ENCODE data around the gene CXCR5. TPM values are rescaled to one million over a fixed set of nuclear protein-coding genes. Genes with fewer than 3 reads are reported as not detected.
A peak's percentile ranks its signal among the peaks of the same experiment; 100 is the strongest.

The CXCR5 gene
- total RNA-seq, 2 experiments from 2014 or later = 0.60 to 0.92 TPM

DNA sequence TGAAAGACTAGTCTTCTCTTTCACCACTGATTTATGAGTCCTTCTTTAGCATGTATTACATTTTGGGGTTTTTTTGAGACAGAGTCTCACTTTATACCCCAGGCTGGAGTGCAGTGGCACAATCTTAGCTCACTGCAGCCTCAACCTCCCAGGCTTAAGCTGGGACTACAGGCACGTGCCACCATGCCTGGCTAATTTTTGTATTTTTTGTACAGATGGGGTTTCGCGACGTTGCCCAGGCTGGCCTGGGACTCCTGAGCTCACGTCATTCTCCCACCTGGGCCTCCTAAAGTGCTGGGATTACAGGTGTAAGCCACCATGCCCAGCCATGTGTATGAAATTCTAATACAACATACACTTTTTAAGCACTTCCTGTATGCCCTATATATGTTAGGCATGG lies 26.3 kb upstream of the CXCR5 start:
- intact Hi-C loops (cut with micrococcal nuclease) = no loop called here
- H3K27ac Mint-ChIP-seq = no peak overlapping the region
- CTCF ChIA-PET = no interaction called here
- peaks cover 11% of the 10 kb centered on the region for H3K4me1 Mint-ChIP-seq (ENCODE audit: low read depth)
- no peak overlapping the region for H3K4me3 Mint-ChIP-seq
- POLR2A ChIA-PET = no interaction called here
- DNase-seq = no peak
- no peaks in the 10 kb centered on the region for H3K9me3 Mint-ChIP-seq
- no peaks in the 10 kb centered on the region for H3K36me3 Mint-ChIP-seq (ENCODE audit: low read depth)
- TF ChIP-seq CTCF (IDR thresholded peaks at IDR 0.05) = no peak
- ATAC-seq = no peak
- no peaks in the 10 kb centered on the region for H3K27me3 Mint-ChIP-seq

GRCh38 chr11:118859973-118860372 lies 23.7 kb upstream of the CXCR5 start:
- ATAC-seq (peak; percentile 42), DNase-seq (no peak)
- ChIA-PET CTCF (interaction anchor here (0.7 to 1.0 kb wide), 2 partner anchors 170 to 199 kb away, joined by 3 read pairs; no protein-coding TSS in a partner anchor), POLR2A (interaction anchor here (0.6 to 2.1 kb wide), 3 partner anchors 9 to 412 kb away, joined by 3 to 9 read pairs (median 3); no protein-coding TSS in a partner anchor)
- peak overlapping the region; percentile 15 for H3K27ac Mint-ChIP-seq
- H3K4me1 Mint-ChIP-seq (ENCODE audit: low read depth) = peaks cover 11% of the 10 kb centered on the region
- TF ChIP-seq CTCF (IDR thresholded peaks at IDR 0.05) = no peak
- intact Hi-C loops (cut with micrococcal nuclease) = no loop called here
- no peaks in the 10 kb centered on the region for H3K27me3 Mint-ChIP-seq
- no peaks in the 10 kb centered on the region for H3K9me3 Mint-ChIP-seq
- H3K36me3 Mint-ChIP-seq (ENCODE audit: low read depth) = no peaks in the 10 kb centered on the region
- H3K4me3 Mint-ChIP-seq = no peak overlapping the region

DNA sequence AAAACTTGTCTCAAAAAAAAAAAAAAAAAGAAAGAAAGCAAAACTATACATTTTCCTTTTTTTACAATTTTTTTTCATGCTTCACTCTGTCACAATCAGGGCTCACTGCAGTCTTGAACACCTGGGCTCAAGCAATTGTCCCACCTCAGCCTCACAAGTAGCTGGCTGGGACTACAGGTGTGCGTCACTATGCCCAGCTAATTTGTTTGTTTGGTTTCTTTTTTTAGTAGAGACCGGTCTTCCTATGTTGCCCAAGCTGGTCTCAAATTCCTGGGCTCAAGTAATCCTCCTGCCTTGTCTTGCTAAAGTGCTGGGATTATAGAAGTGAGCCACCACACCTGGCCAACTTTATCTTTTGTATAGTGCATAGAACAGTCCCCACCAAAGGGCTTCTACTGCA lies 15.0 kb upstream of the CXCR5 start:
- CTCF ChIA-PET = interaction anchor here (1.9 to 2.4 kb wide), 2 partner anchors 61 to 88 kb away, joined by 7 to 9 read pairs; no protein-coding TSS in a partner anchor
- no peaks in the 10 kb centered on the region for H3K27me3 Mint-ChIP-seq
- no peak for TF ChIP-seq CTCF (IDR thresholded peaks at IDR 0.05)
- DNase-seq (no peak), ATAC-seq (no peak)
- H3K4me1 Mint-ChIP-seq (ENCODE audit: low read depth) = peaks cover 38% of the 10 kb centered on the region
- no peak overlapping the region for H3K4me3 Mint-ChIP-seq
- peak overlapping the region; percentile 38 for H3K27ac Mint-ChIP-seq
- intact Hi-C loops (cut with micrococcal nuclease) = no loop called here
- no peaks in the 10 kb centered on the region for H3K9me3 Mint-ChIP-seq
- POLR2A ChIA-PET = interaction anchor here (1.0 to 3.0 kb wide), 11 partner anchors 8 to 296 kb away, joined by 3 to 40 read pairs (median 3); partner anchors contain the start of genes ARCN1, CXCR5 and DDX6
- no peaks in the 10 kb centered on the region for H3K36me3 Mint-ChIP-seq (ENCODE audit: low read depth)

DNA sequence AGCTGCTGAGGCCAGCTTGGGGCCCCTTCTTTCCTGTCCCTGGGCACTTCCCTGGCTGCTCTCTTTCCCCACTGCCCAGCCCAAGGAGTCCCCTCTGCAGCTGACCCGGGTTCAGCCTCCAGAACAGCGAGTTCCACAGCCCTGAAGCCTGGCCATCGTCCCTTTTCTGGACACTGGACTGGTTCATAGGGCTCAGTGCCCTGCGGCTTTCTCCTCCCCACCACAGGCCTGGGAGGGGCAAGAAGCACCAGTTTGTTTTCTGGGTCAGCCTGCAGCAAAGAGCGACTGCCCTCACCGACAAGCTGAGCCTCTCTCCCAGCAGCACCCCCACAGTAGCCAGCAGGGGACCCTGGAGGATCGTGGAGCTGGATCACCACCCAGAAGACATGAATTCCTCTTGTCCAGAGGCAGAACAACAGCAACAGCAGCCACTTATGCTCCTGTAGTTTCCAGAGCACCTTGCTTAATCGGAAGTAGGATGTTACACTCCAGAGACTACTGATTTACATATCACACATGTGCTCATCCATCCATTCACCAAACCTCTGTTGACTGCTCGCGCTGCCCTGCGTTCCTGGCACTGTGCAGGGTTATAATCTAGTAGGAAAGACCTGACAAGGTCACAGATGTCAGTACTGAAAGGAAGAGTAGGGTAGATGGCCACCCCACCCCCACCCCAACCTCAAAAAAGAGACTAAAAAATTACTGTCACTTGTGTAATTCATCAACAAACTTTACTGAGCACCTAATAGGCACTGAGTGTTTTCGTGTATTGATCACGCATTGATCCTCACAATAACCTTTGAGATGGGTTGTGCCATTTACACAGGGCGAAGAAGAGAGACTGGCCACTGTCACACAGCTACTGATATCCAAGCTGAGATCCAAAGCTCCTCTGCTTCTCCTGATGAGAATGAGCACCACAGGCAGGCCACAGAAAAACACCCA lies 13.0 kb upstream of the CXCR5 start:
- Mint-ChIP-seq H3K36me3 (ENCODE audit: low read depth) (no peaks in the 10 kb centered on the region), H3K27me3 (no peaks in the 10 kb centered on the region), H3K9me3 (peaks cover under 1% of the 10 kb centered on the region), H3K4me3 (peak overlapping the region; percentile 80), H3K4me1 (ENCODE audit: low read depth) (peaks cover 58% of the 10 kb centered on the region), H3K27ac (peak overlapping the region; percentile 99)
- ATAC-seq = peak; percentile 47
- intact Hi-C loops (cut with micrococcal nuclease) = no loop called here
- ChIA-PET CTCF (interaction anchor here (0.7 to 2.9 kb wide), 20 partner anchors 8 to 212 kb away, joined by 3 to 15 read pairs (median 4); partner anchors contain the start of genes CXCR5 and DDX6), POLR2A (interaction anchor here (0.7 to 3.0 kb wide), 21 partner anchors 8 to 214 kb away, joined by 3 to 40 read pairs (median 3); partner anchors contain the start of genes CXCR5, DDX6 and HMBS)
- no peak for TF ChIP-seq CTCF (IDR thresholded peaks at IDR 0.05)
- DNase-seq = peak; percentile 58
